ENCODE data around the gene EPGN. TPM values are rescaled to one million over a fixed set of nuclear protein-coding genes. Genes with fewer than 3 reads are reported as not detected.
A peak's percentile ranks its signal among the peaks of the same experiment; 100 is the strongest.

The EPGN gene
- total RNA-seq, 1 donor, result 0.43 TPM

- TF ChIP-seq, protein P1, sequence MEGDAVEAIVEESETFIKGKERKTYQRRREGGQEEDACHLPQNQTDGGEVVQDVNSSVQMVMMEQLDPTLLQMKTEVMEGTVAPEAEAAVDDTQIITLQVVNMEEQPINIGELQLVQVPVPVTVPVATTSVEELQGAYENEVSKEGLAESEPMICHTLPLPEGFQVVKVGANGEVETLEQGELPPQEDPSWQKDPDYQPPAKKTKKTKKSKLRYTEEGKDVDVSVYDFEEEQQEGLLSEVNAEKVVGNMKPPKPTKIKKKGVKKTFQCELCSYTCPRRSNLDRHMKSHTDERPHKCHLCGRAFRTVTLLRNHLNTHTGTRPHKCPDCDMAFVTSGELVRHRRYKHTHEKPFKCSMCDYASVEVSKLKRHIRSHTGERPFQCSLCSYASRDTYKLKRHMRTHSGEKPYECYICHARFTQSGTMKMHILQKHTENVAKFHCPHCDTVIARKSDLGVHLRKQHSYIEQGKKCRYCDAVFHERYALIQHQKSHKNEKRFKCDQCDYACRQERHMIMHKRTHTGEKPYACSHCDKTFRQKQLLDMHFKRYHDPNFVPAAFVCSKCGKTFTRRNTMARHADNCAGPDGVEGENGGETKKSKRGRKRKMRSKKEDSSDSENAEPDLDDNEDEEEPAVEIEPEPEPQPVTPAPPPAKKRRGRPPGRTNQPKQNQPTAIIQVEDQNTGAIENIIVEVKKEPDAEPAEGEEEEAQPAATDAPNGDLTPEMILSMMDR (IDR thresholded peaks at IDR 0.05; ENCODE audit: insufficient read depth, low read depth, low read length), result no peak
- DNase-seq (ENCODE audit: low read depth), result no peak
- H3K4me3 ChIP-seq (ENCODE audit: low read depth, low read length), result no peak overlapping the region
These were observed 7.1 kb downstream of the EPGN start for GRCh38 chr4:74315376-74315775.

GRCh38 chr4:74316397-74316796 is 8.1 kb downstream of the EPGN start:
- TF ChIP-seq, protein P1 (IDR thresholded peaks at IDR 0.05; ENCODE audit: insufficient read depth, low read depth, low read length), result no peak
- no peak overlapping the region for H3K4me3 ChIP-seq (ENCODE audit: low read depth, low read length)
- peak; percentile 19 for DNase-seq (ENCODE audit: low read depth)

GRCh38 chr4:74317616-74318246 is 9.5 kb downstream of the EPGN start:
- H3K4me3 ChIP-seq (ENCODE audit: low read depth, low read length), result no peak overlapping the region
- TF ChIP-seq, protein P1 (IDR thresholded peaks at IDR 0.05; ENCODE audit: insufficient read depth, low read depth, low read length), result no peak
- peak; percentile 21 for DNase-seq (ENCODE audit: low read depth)

DNA sequence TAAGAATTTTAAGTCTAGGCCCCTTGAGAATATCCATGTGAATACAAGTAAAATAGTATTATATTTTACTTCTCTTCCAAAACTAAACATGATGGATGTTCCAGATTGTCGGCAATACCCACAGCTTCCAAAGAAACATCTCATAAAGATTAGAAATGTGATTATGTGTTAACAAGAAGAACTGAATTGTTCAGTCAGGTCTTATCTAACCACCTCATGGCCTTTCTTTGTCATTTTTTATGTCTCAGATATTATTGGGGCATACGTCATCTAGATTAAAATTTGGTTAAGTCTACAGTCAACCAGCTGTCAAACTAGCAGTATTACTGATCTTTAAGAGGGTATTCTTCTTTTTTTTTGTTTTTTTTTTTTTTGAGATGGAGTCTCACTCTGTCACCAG is 10.0 kb downstream of the EPGN start:
- DNase-seq (ENCODE audit: low read depth), result no peak
- TF ChIP-seq, protein P1 (IDR thresholded peaks at IDR 0.05; ENCODE audit: insufficient read depth, low read depth, low read length), result no peak
- H3K4me3 ChIP-seq (ENCODE audit: low read depth, low read length), result no peak overlapping the region

DNA sequence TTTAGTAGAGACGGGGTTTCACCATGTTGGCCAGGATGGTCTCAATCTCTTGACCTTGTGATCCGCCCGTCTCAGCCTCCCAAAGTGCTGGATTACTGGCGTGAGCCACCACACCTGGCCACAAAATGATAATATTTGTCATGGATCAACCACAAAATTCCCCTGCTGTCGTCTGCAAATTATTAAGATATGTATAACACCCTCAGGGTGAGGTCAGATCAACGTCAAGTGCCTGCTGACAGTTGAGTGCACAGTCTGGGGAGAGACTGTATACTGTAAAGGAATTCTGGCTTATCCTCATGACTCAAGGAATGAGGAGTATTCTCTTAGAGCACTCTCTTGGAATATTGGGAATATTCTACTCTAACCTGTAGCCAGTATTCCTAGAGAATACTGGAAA is 11.2 kb downstream of the EPGN start:
- DNase-seq (ENCODE audit: low read depth), result no peak

GRCh38 chr4:74320559-74321118 is 12.4 kb downstream of the EPGN start:
- H3K4me3 ChIP-seq (ENCODE audit: low read depth, low read length), result no peak overlapping the region
- DNase-seq (ENCODE audit: low read depth), result peak; percentile 70
- TF ChIP-seq, protein P1 (IDR thresholded peaks at IDR 0.05; ENCODE audit: insufficient read depth, low read depth, low read length), result peak; percentile 70

More for the DNA sequence above, 11.2 kb downstream of the EPGN start:
- TF ChIP-seq, protein P1 (IDR thresholded peaks at IDR 0.05; ENCODE audit: insufficient read depth, low read depth, low read length), result no peak
- H3K4me3 ChIP-seq (ENCODE audit: low read depth, low read length), result no peak overlapping the region

All from fibroblast of villous mesenchyme (primary cell).